ENCODE results near the gene ACD. TPM values are rescaled to one million over a fixed set of nuclear protein-coding genes. Genes with fewer than 3 reads are reported as not detected.
A peak's percentile ranks its signal among the peaks of the same experiment; 100 is the strongest.

ACD gene
- total and polyA plus RNA-seq, 3 donors from 2014 or later, result 40.3 to 48.3 (median 44.7) TPM

- H3K4me3 ChIP-seq, result no peak overlapping the region
- H3K36me3 ChIP-seq (ENCODE audit: low read depth, missing control alignments), result no peaks in the 10 kb centered on the region
- TF ChIP-seq POLR2A (IDR thresholded peaks at IDR 0.05), result no peak
- no peak for TF ChIP-seq CTCF (IDR thresholded peaks at IDR 0.05)
- no peak overlapping the region for H3K27ac ChIP-seq
- peaks cover 25% of the 10 kb centered on the region for H3K4me1 ChIP-seq
- no peak for DNase-seq
- intact Hi-C loops (cut with DNase I; ENCODE audit: low total_unique reads), result no loop called here
- no peaks in the 10 kb centered on the region for H3K9me3 ChIP-seq
- 83 to 86% methylated on average over 12 to 25 of the region's 25 CpGs for WGBS, 2 donors
- no peaks in the 10 kb centered on the region for H3K27me3 ChIP-seq
Measured at GRCh38 chr16:67663151-67663876, 3.3 kb upstream of the ACD start.

- intact Hi-C loops (cut with DNase I; ENCODE audit: low total_unique reads), result no loop called here
- Histone ChIP-seq H3K9me3 (no peaks in the 10 kb centered on the region), H3K27me3 (no peaks in the 10 kb centered on the region), H3K36me3 (ENCODE audit: low read depth, missing control alignments) (no peaks in the 10 kb centered on the region), H3K27ac (no peak overlapping the region), H3K4me1 (peaks cover 18% of the 10 kb centered on the region), H3K4me3 (no peak overlapping the region)
- no peak for TF ChIP-seq CTCF (IDR thresholded peaks at IDR 0.05)
- no peak for TF ChIP-seq POLR2A (IDR thresholded peaks at IDR 0.05)
- DNase-seq, result no peak
Measured at GRCh38 chr16:67662653-67663010, 2.6 kb upstream of the ACD start.

- 75 to 85% methylated on average over 9 to 34 of the region's 34 CpGs for WGBS, 2 donors
- no peak overlapping the region for H3K27ac ChIP-seq
- no peak overlapping the region for H3K4me3 ChIP-seq
- TF ChIP-seq POLR2A (IDR thresholded peaks at IDR 0.05) (no peak), CTCF (IDR thresholded peaks at IDR 0.05) (no peak)
- intact Hi-C loops (cut with DNase I; ENCODE audit: low total_unique reads), result no loop called here
- no peaks in the 10 kb centered on the region for H3K36me3 ChIP-seq (ENCODE audit: low read depth, missing control alignments)
- DNase-seq, result no peak
- H3K9me3 ChIP-seq, result no peaks in the 10 kb centered on the region
- peaks cover 14% of the 10 kb centered on the region for H3K4me1 ChIP-seq
- H3K27me3 ChIP-seq, result no peaks in the 10 kb centered on the region
Measured at GRCh38 chr16:67661886-67662652, 2.0 kb upstream of the ACD start.

- Histone ChIP-seq H3K4me1 (peaks cover 13% of the 10 kb centered on the region), H3K36me3 (ENCODE audit: low read depth, missing control alignments) (no peaks in the 10 kb centered on the region), H3K4me3 (peak overlapping the region; percentile 69 to 96), H3K27me3 (no peaks in the 10 kb centered on the region), H3K27ac (peak overlapping the region in 1 of 2 donors; percentile 96), H3K9me3 (no peaks in the 10 kb centered on the region)
- 10 to 21% methylated on average over 27 to 36 of the region's 39 CpGs for WGBS, 2 donors
- no peak for TF ChIP-seq CTCF (IDR thresholded peaks at IDR 0.05)
- TF ChIP-seq POLR2A (IDR thresholded peaks at IDR 0.05), result no peak
- intact Hi-C loops (cut with DNase I; ENCODE audit: low total_unique reads), result no loop called here
- no peak for DNase-seq
Measured at GRCh38 chr16:67661101-67661761, 1.2 kb upstream of the ACD start.

Measured in testis (tissue), 3 donors.